SU-DHL-6 (cell line): ENCODE results near the gene USP10.
"Not testable (repeated sequence)": the region's sequence is repeated elsewhere in the genome, so short reads cannot be mapped to it uniquely, and the experiment has no call there.

Experiments
- H2AFZ ChIP-seq: fragments of 200-600 bp; sonication (generic); 2 replicates; pipeline ENCODE4 v1.6.1; 2014; ENCODE audit warnings: low read depth, mild to moderate bottlenecking, moderate library complexity, mixed read lengths, antibody characterized with exemption, low read length; ENCODE audit not compliant: severe bottlenecking
- H3F3A ChIP-seq: fragments of 200-600 bp; shearing (Covaris generic); 2 replicates; pipeline ENCODE4 v1.6.0; 2016; ENCODE audit warnings: antibody characterized with exemption, mild to moderate bottlenecking; ENCODE audit not compliant: insufficient read depth
- H3K27ac ChIP-seq: fragments of 200-600 bp; sonication (generic); 2 replicates; pipeline ENCODE4 v1.5.1; 2016; ENCODE audit warnings: low read depth, mild to moderate bottlenecking, low read length, moderate library complexity, mixed read lengths
- H3K27me3 ChIP-seq: fragments of 200-600 bp; sonication (generic), shearing (Covaris generic); 2 replicates; pipeline ENCODE4 v1.6.0; 2014; ENCODE audit warnings: mild to moderate bottlenecking, low read length
- H3K36me3 ChIP-seq: fragments of 200-600 bp; sonication (generic); 2 replicates; pipeline ENCODE4 v1.6.1; 2014; ENCODE audit warnings: mild to moderate bottlenecking, low read length, mixed read lengths
- H3K4me2 ChIP-seq: fragments of 300-600, 200-600 bp; shearing (Covaris generic), sonication (generic); 2 replicates; pipeline ENCODE4 v1.6.0; 2014; ENCODE audit warnings: low read length, low read depth, mild to moderate bottlenecking; ENCODE audit not compliant: poor library complexity, severe bottlenecking
- H3K4me3 ChIP-seq: fragments of 200-600 bp; sonication (generic); 2 replicates; pipeline ENCODE4 v1.5.1; 2014; ENCODE audit warnings: antibody characterized with exemption, low read length, mild to moderate bottlenecking, mixed read lengths; ENCODE audit not compliant: insufficient read depth, poor library complexity, severe bottlenecking
- H3K79me2 ChIP-seq: fragments of 200-600 bp; sonication (generic); 2 replicates; pipeline ENCODE4 v1.6.1; 2014; ENCODE audit warnings: mild to moderate bottlenecking, low read length, moderate library complexity; ENCODE audit not compliant: insufficient read depth
- H3K9ac ChIP-seq: fragments of 200-600 bp; sonication (generic); 2 replicates; pipeline ENCODE4 v1.7.0; 2014; ENCODE audit warnings: mild to moderate bottlenecking, low read length
- H3K9me2 ChIP-seq: fragments of 200-600 bp; sonication (generic); replicated peaks from 2 replicates; pipeline ENCODE4 v1.6.1; 2014; ENCODE audit warnings: low read length; ENCODE audit not compliant: insufficient read depth
- H3K9me3 ChIP-seq: fragments of 200-600 bp; sonication (generic); 2 replicates; pipeline ENCODE4 v1.6.1; 2014; ENCODE audit warnings: low read length, mixed read lengths; ENCODE audit not compliant: insufficient read depth
- H4K20me1 ChIP-seq: fragments of 200-600 bp; sonication (generic); 2 replicates; pipeline ENCODE4 v1.6.1; 2014; ENCODE audit warnings: low read depth, mild to moderate bottlenecking, antibody characterized with exemption, low read length, moderate library complexity, mixed read lengths
- EZH2phosphoT487 ChIP-seq: fragments of 200-600 bp; sonication (generic), shearing (Covaris generic); conservative IDR thresholded peaks from 2 replicates; pipeline ENCODE4 v1.6.1; 2018; ENCODE audit warnings: mild to moderate bottlenecking, antibody characterized with exemption, low read length, moderate library complexity, mixed read lengths
- TF ChIP-seq, protein P1 (sequence below): fragments of 200-600 bp; sonication (generic); IDR thresholded peaks from one replicate; pipeline ENCODE4 v1.5.1; 2017; ENCODE audit warnings: antibody characterized with exemption, mild to moderate bottlenecking, low read length, moderate library complexity; ENCODE audit not compliant: insufficient read depth, poor library complexity, severe bottlenecking

The USP10 gene

DNA sequence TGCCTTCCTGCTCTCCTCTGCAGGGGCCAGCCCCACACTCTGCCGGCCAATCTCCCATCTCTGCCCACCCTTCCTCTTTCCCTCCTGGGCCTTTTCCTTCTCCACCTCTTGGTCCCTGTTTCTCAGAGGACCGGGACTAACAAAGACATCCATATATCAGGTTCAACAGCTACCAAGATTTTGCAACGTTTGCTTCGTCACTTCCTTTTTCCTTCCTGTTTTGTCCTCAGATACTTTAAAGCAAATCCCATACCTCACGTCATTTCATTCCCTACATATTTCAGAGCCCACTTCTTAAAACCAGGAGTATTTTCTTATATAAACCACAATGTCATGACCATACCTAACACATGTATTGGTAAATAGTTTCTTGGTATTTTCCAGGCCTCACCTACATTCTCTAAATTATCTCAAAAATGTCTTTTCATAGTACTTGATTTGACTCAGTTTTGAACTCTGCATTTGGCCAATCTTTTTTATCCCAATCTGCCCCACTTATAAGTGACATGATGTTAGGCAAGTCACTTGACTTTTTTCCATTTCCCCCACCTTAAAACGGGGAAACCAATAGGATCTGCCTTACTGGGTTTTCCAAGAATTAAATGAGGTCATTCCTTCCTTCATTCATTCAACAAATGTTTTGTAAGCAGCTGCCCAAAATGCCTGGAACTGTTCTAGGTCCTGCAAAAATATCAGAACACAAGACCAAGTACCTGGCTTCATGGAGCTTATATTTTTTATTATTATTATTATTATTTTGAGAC lies 7.2 kb upstream of the USP10 start:
- Histone ChIP-seq H3K36me3 (no peaks in the 10 kb centered on the region), H3K4me2 (no peak overlapping the region), H3K9me3 (no peaks in the 10 kb centered on the region), H3K9ac (no peak overlapping the region), H3K9me2 (no peaks in the 10 kb centered on the region), H4K20me1 (no peaks in the 10 kb centered on the region), H3K27ac (no peak overlapping the region), H3K4me3 (no peak overlapping the region), H2AFZ (no peak overlapping the region), H3K27me3 (no peaks in the 10 kb centered on the region), H3K79me2 (no peaks in the 10 kb centered on the region), H3F3A (no peaks in the 10 kb centered on the region)
- no peak for TF ChIP-seq EZH2phosphoT487
- TF ChIP-seq, protein P1, sequence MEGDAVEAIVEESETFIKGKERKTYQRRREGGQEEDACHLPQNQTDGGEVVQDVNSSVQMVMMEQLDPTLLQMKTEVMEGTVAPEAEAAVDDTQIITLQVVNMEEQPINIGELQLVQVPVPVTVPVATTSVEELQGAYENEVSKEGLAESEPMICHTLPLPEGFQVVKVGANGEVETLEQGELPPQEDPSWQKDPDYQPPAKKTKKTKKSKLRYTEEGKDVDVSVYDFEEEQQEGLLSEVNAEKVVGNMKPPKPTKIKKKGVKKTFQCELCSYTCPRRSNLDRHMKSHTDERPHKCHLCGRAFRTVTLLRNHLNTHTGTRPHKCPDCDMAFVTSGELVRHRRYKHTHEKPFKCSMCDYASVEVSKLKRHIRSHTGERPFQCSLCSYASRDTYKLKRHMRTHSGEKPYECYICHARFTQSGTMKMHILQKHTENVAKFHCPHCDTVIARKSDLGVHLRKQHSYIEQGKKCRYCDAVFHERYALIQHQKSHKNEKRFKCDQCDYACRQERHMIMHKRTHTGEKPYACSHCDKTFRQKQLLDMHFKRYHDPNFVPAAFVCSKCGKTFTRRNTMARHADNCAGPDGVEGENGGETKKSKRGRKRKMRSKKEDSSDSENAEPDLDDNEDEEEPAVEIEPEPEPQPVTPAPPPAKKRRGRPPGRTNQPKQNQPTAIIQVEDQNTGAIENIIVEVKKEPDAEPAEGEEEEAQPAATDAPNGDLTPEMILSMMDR, result no peak

DNA sequence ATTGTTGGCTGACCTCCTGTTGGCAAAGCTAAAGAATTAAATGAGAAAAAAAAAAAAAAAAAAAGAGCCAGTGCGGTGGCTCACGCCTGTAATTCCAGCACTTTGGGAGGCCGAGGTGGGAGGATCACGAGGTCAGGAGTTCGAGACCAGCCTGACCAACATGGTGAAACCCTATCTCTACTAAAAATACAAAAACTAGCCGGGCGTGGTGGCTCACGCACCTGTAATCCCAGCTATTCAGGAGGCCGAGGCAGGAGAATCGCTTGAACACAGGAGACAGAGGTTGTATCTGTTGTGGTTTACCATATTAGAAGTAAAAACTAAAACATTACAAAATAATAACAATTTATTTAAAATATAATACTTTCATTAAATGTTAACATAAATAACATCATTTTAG lies 5.9 kb upstream of the USP10 start:
- H3K27ac ChIP-seq, H3K79me2 ChIP-seq, H3K4me2 ChIP-seq, H3K4me3 ChIP-seq, H3K36me3 ChIP-seq, H3F3A ChIP-seq, H3K9me2 ChIP-seq, H3K9me3 ChIP-seq, H3K9ac ChIP-seq, H2AFZ ChIP-seq, H4K20me1 ChIP-seq, H3K27me3 ChIP-seq: not testable (repeated sequence)

DNA sequence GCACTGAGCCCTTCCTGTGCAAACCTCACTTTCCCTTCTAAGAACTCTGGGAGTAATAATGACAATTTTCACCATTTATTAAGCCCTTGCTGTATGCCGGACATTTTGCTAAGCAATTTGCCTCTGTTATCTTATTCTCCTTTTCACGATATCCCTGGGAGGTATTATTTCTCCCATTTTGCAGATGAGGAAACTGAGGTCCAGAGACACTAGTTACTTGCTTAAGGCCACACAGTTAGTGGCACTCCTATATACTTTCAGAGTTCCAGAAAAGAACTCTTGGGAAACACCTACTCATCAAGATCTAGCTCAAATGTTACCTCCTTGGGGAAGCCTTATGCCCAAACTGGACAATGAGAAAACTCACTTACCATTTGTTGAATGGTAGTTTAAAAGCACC lies 4.8 kb upstream of the USP10 start:
- no peaks in the 10 kb centered on the region for H4K20me1 ChIP-seq
- TF ChIP-seq, protein P1, result no peak
- no peak for TF ChIP-seq EZH2phosphoT487
- H3K9me2 ChIP-seq, result no peaks in the 10 kb centered on the region
- H2AFZ ChIP-seq, result no peak overlapping the region
- no peaks in the 10 kb centered on the region for H3K36me3 ChIP-seq
- no peak overlapping the region for H3K4me2 ChIP-seq
- H3K27me3 ChIP-seq, result no peaks in the 10 kb centered on the region
- peaks cover 1% of the 10 kb centered on the region; the same call in 1 of the 2 replicates for H3K79me2 ChIP-seq
- no peak overlapping the region for H3K4me3 ChIP-seq
- no peak overlapping the region for H3K27ac ChIP-seq
- no peak overlapping the region for H3K9ac ChIP-seq
- H3K9me3 ChIP-seq, result no peaks in the 10 kb centered on the region
- H3F3A ChIP-seq, result no peaks in the 10 kb centered on the region

DNA sequence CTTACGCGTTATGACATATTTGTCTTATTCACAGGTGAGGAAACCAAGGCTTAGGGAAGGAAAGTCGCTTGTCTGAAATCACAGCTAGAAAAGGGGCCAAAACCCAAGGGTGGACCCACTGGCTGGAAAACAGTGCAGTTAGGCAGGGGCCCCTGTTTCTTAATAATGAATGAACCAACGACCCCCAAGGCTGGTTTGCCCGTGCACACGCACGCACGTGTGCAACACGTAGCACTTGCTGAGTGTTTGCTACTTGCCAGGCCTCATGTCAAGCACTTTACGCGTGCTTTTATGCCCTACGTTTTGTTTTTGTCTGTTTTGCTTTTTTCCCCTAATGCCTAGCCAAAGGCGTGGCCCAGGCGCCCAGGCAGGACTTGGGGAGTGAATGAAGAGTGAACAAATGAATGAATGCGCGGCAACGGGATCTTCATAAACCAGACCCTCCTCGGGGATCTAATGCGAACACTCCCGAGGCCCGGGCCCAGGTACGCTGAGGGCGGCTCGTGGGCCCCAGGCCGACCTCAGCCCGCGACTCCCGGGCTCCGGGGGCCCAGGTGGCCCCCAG lies 571 bp upstream of the USP10 start:
- peaks cover 24% of the 10 kb centered on the region for H4K20me1 ChIP-seq
- no peak overlapping the region for H3K27ac ChIP-seq
- no peaks in the 10 kb centered on the region for H3K36me3 ChIP-seq
- peak overlapping the region; percentile 93 for H3K4me3 ChIP-seq
- H3K4me2 ChIP-seq, result peak overlapping the region; percentile 82
- no peaks in the 10 kb centered on the region for H3K9me3 ChIP-seq
- H3K79me2 ChIP-seq, result peaks cover 44% of the 10 kb centered on the region
- no peak for TF ChIP-seq EZH2phosphoT487
- TF ChIP-seq, protein P1, result no peak
- H3K9me2 ChIP-seq, result no peaks in the 10 kb centered on the region
- H3K9ac ChIP-seq, result peak overlapping the region; percentile 91
- H2AFZ ChIP-seq, result peak overlapping the region; percentile 100
- no peaks in the 10 kb centered on the region for H3K27me3 ChIP-seq
- no peaks in the 10 kb centered on the region for H3F3A ChIP-seq
